ENCODE results near the gene THSD7B. TPM values are rescaled to one million over a fixed set of nuclear protein-coding genes. Genes with fewer than 3 reads are reported as not detected.
"Not testable (repeated sequence)": the region's sequence is repeated elsewhere in the genome, so short reads cannot be mapped to it uniquely, and the experiment has no call there.

THSD7B gene
- total and polyA plus RNA-seq, 10 of the 15 experiments (the other 5 are each of a cell fraction or from before 2014, with no cell fraction given) = 0.03 to 0.56 (median 0.28) TPM

- DNase-seq (ENCODE audit: low read depth, low spot score) = no peak
- no peaks in the 10 kb centered on the region for H3K4me1 ChIP-seq (ENCODE audit: control insufficient read depth, insufficient read depth, low read length)
- no peak overlapping the region for H3K9ac ChIP-seq (ENCODE audit: control insufficient read depth, insufficient read depth, low read length)
- no TSS peak for BruUV-seq (replicated peaks)
- no peaks in the 10 kb centered on the region for H3K36me3 ChIP-seq (ENCODE audit: control insufficient read depth in 2 of 2, insufficient read depth in 2 of 2, low read length in 1 of 2)
- no peak for ATAC-seq
- intact Hi-C loops (cut with micrococcal nuclease; ENCODE audit: unreplicated experiment) (no loop called here), in situ Hi-C loops (cut with MboI) (no loop called here)
- no peak overlapping the region for H2AFZ ChIP-seq (ENCODE audit: control insufficient read depth, low read depth, low read length)
- SMC1A ChIA-PET (ENCODE audit: uncharacterized antibody, unreplicated experiment) = no interaction called here
- H3K4me3 ChIP-seq = no peak overlapping the region
- CTCF ChIA-PET = no interaction called here
- RAD21 ChIA-PET (ENCODE audit: unreplicated experiment) = no interaction called here
- no peak overlapping the region for H3K27ac ChIP-seq (ENCODE audit: control insufficient read depth, insufficient read depth)
- POLR2A ChIA-PET = no interaction called here
- H3K79me2 ChIP-seq (ENCODE audit: control insufficient read depth, insufficient read depth, low read length) = no peaks in the 10 kb centered on the region
- TF ChIP-seq ZNF274 (IDR thresholded peaks at IDR 0.05; ENCODE audit: insufficient read depth, insufficient read length) (no peak), FOS (IDR thresholded peaks at IDR 0.05; ENCODE audit: borderline replicate concordance, extremely low read depth, insufficient read length) (no peak), LARP7 (IDR thresholded peaks at IDR 0.05) (no peak), TBL1XR1 (IDR thresholded peaks at IDR 0.05; ENCODE audit: low read depth, low read length) (no peak), NR2C2 (IDR thresholded peaks at IDR 0.05; ENCODE audit: borderline replicate concordance, control insufficient read depth, insufficient read length, low read depth) (no peak)
- no peaks in the 10 kb centered on the region for H4K20me1 ChIP-seq (ENCODE audit: control insufficient read depth, insufficient read depth)
- no peaks in the 10 kb centered on the region for H3K9me3 ChIP-seq (replicated peaks; ENCODE audit: control insufficient read depth, insufficient read depth, low read length)
- no peak overlapping the region for H3K4me2 ChIP-seq (ENCODE audit: control insufficient read depth, insufficient read depth)
- FAIRE-seq = no peak
- WGBS (ENCODE audit: insufficient coverage, insufficient replicate concordance, low lambda C conversion rate, missing lambda C conversion rate) = 44% methylated on average over 8 of the region's 8 CpGs
- no peaks in the 10 kb centered on the region for H3K27me3 ChIP-seq (replicated peaks in 1 of 2; ENCODE audit: control insufficient read depth in 2 of 2, insufficient read depth in 2 of 2, low read length in 1 of 2)
These were observed 291.4 kb downstream of the THSD7B start for GRCh38 chr2:137056704-137057103.

GRCh38 chr2:137076111-137076765, 310.9 kb downstream of the THSD7B start:
- FAIRE-seq; H3K4me1 ChIP-seq (ENCODE audit: control insufficient read depth, insufficient read depth, low read length); H3K4me2 ChIP-seq (ENCODE audit: control insufficient read depth, insufficient read depth); H3K9me3 ChIP-seq (replicated peaks; ENCODE audit: control insufficient read depth, insufficient read depth, low read length); H3K79me2 ChIP-seq (ENCODE audit: control insufficient read depth, insufficient read depth, low read length); BruUV-seq (replicated peaks); ATAC-seq; CTCF ChIA-PET; RAD21 ChIA-PET (ENCODE audit: unreplicated experiment); DNase-seq (ENCODE audit: low read depth, low spot score); intact Hi-C loops (cut with micrococcal nuclease; ENCODE audit: unreplicated experiment); H3K9ac ChIP-seq (ENCODE audit: control insufficient read depth, insufficient read depth, low read length); H4K20me1 ChIP-seq (ENCODE audit: control insufficient read depth, insufficient read depth); H3K36me3 ChIP-seq (ENCODE audit: control insufficient read depth in 2 of 2, insufficient read depth in 2 of 2, low read length in 1 of 2); SMC1A ChIA-PET (ENCODE audit: uncharacterized antibody, unreplicated experiment); POLR2A ChIA-PET; in situ Hi-C loops (cut with MboI); H2AFZ ChIP-seq (ENCODE audit: control insufficient read depth, low read depth, low read length); H3K4me3 ChIP-seq; H3K27ac ChIP-seq (ENCODE audit: control insufficient read depth, insufficient read depth); H3K27me3 ChIP-seq (replicated peaks in 1 of 2; ENCODE audit: control insufficient read depth in 2 of 2, insufficient read depth in 2 of 2, low read length in 1 of 2): not testable (repeated sequence)
- 70% methylated on average over 22 of the region's 22 CpGs for WGBS (ENCODE audit: insufficient coverage, insufficient replicate concordance, low lambda C conversion rate, missing lambda C conversion rate)
